ENCODE data around the gene PPP2R5C. TPM values are rescaled to one million over a fixed set of nuclear protein-coding genes. Genes with fewer than 3 reads are reported as not detected.
"Not testable (repeated sequence)": the region's sequence is repeated elsewhere in the genome, so short reads cannot be mapped to it uniquely, and the experiment has no call there.

PPP2R5C gene
- 54.4 and 81.1 TPM in 2 replicates for total RNA-seq (2014; rRNA removed; shearing (Covaris generic))

GRCh38 chr14:101761032-101761880 lies at the start of gene PPP2R5C:
PPP2R5C (plus strand) TSS chr14:101761709; CDS start chr14:101761894, 185 bp downstream.
- DNase-seq (ENCODE audit: low read depth), result peak; percentile 73

GRCh38 chr14:101711857-101712233 lies 49.7 kb upstream of the PPP2R5C start:
- not testable (repeated sequence) for DNase-seq (ENCODE audit: low read depth)

GRCh38 chr14:101712341-101712740 lies 49.2 kb upstream of the PPP2R5C start:
- DNase-seq (ENCODE audit: low read depth), result not testable (repeated sequence)

- not testable (repeated sequence) for DNase-seq (ENCODE audit: low read depth)
Measured at GRCh38 chr14:101713091-101713490, 48.4 kb upstream of the PPP2R5C start.

- DNase-seq (ENCODE audit: low read depth), result no peak
Measured at GRCh38 chr14:101713621-101714349, 47.7 kb upstream of the PPP2R5C start.

- no peak for DNase-seq (ENCODE audit: low read depth)
Measured at GRCh38 chr14:101714394-101714793, 47.1 kb upstream of the PPP2R5C start.

- DNase-seq (ENCODE audit: low read depth), result no peak
Measured at GRCh38 chr14:101715210-101716076, 46.1 kb upstream of the PPP2R5C start.

- DNase-seq (ENCODE audit: low read depth), result no peak
Measured at GRCh38 chr14:101716077-101716950, 45.2 kb upstream of the PPP2R5C start.

GRCh38 chr14:101716956-101717662 lies 44.4 kb upstream of the PPP2R5C start:
- DNase-seq (ENCODE audit: low read depth), result peak; percentile 57

- no peak for DNase-seq (ENCODE audit: low read depth)
Measured at GRCh38 chr14:101717663-101718490, 43.6 kb upstream of the PPP2R5C start.

- no peak for DNase-seq (ENCODE audit: low read depth)
Measured at GRCh38 chr14:101719045-101719645, 42.4 kb upstream of the PPP2R5C start.

- DNase-seq (ENCODE audit: low read depth), result no peak
Measured at GRCh38 chr14:101719708-101720107, 41.8 kb upstream of the PPP2R5C start.

GRCh38 chr14:101721111-101721510 lies 40.4 kb upstream of the PPP2R5C start:
- DNase-seq (ENCODE audit: low read depth), result no peak

- peak; percentile 89 for DNase-seq (ENCODE audit: low read depth)
Measured at GRCh38 chr14:101721951-101722661, 39.4 kb upstream of the PPP2R5C start.

- no peak for DNase-seq (ENCODE audit: low read depth)
Measured at GRCh38 chr14:101723061-101723595, 38.4 kb upstream of the PPP2R5C start.

GRCh38 chr14:101725652-101726051 lies 35.9 kb upstream of the PPP2R5C start:
- not testable (repeated sequence) for DNase-seq (ENCODE audit: low read depth)

GRCh38 chr14:101726295-101726953 lies 35.1 kb upstream of the PPP2R5C start:
- no peak for DNase-seq (ENCODE audit: low read depth)
